ENCODE measurements around the gene LIMK2.

DNA sequence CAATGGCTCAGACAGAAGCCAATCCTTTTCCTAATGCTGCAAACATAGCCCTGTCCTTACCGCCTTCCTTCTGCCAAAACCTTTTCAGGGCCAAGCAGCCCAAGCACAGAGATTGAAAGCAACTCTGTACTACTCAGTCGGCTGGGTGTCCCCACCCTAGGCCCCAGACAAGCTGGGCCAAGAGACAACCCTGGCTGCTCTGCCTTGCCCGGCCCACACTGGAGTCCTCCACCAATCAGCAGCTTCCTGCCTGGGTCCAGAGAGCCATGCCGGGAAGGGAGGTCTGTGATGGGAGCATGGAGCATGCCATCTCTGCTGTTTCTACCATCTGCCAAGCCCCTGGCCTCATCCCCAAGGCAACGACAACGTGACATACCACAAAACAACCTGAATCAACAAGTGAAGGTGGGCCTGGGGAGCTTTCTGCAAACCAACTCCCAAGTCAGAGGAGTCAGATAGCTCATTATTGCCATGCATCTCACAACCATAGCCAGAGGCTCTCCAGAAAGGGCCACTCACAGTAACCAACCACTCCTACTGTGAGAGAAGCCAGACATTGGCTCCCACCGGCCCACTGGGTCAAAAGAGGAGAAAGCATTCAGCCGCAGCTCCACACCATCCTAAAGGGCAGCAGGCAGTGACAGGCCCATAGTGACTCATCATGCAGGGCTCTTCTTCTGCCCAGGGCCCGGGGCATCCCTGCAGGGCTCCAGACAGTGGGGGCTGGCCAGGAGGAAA lies 115.9 kb downstream of the LIMK2 start:
- TF ChIP-seq, protein P1, sequence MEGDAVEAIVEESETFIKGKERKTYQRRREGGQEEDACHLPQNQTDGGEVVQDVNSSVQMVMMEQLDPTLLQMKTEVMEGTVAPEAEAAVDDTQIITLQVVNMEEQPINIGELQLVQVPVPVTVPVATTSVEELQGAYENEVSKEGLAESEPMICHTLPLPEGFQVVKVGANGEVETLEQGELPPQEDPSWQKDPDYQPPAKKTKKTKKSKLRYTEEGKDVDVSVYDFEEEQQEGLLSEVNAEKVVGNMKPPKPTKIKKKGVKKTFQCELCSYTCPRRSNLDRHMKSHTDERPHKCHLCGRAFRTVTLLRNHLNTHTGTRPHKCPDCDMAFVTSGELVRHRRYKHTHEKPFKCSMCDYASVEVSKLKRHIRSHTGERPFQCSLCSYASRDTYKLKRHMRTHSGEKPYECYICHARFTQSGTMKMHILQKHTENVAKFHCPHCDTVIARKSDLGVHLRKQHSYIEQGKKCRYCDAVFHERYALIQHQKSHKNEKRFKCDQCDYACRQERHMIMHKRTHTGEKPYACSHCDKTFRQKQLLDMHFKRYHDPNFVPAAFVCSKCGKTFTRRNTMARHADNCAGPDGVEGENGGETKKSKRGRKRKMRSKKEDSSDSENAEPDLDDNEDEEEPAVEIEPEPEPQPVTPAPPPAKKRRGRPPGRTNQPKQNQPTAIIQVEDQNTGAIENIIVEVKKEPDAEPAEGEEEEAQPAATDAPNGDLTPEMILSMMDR (IDR thresholded peaks at IDR 0.05; ENCODE audit: poor library complexity, severe bottlenecking), result no peak
- TF ChIP-seq POLR2AphosphoS5 (IDR thresholded peaks at IDR 0.05) (no peak), SMC3 (conservative IDR thresholded peaks at IDR 0.05; ENCODE audit: poor library complexity) (no peak)

Data from neural cell (in vitro differentiated cells).